ENCODE data around the gene EPB41L4A.

EPB41L4A gene

GRCh38 chr5:112270299-112271293 lies 148.5 kb downstream of the EPB41L4A start:
- no peak for DNase-seq (ENCODE audit: low spot score)
- Histone ChIP-seq H3K27ac (no peak overlapping the region), H3K4me3 (no peak overlapping the region)
- no peak for TF ChIP-seq CTCF (IDR thresholded peaks at IDR 0.05)

GRCh38 chr5:112267231-112267630 lies 151.8 kb downstream of the EPB41L4A start:
- no peak overlapping the region for H3K4me3 ChIP-seq
- no peak for DNase-seq (ENCODE audit: low spot score)
- no peak for TF ChIP-seq CTCF (IDR thresholded peaks at IDR 0.05)
- no peak overlapping the region for H3K27ac ChIP-seq

- no peak for DNase-seq (ENCODE audit: low spot score)
- Histone ChIP-seq H3K4me3 (no peak overlapping the region), H3K27ac (no peak overlapping the region)
- TF ChIP-seq CTCF (IDR thresholded peaks at IDR 0.05), result no peak
These were observed 154.4 kb downstream of the EPB41L4A start for GRCh38 chr5:112264666-112265065.

- no peak overlapping the region for H3K27ac ChIP-seq
- no peak for TF ChIP-seq CTCF (IDR thresholded peaks at IDR 0.05)
- no peak for DNase-seq (ENCODE audit: low spot score)
- no peak overlapping the region for H3K4me3 ChIP-seq
These were observed 154.9 kb downstream of the EPB41L4A start for GRCh38 chr5:112264151-112264550.

GRCh38 chr5:112263469-112263868 lies 155.6 kb downstream of the EPB41L4A start:
- Histone ChIP-seq H3K27ac (no peak overlapping the region), H3K4me3 (no peak overlapping the region)
- no peak for TF ChIP-seq CTCF (IDR thresholded peaks at IDR 0.05)
- DNase-seq (ENCODE audit: low spot score), result no peak

- Histone ChIP-seq H3K27ac (no peak overlapping the region), H3K4me3 (no peak overlapping the region)
- TF ChIP-seq CTCF (IDR thresholded peaks at IDR 0.05), result no peak
- no peak for DNase-seq (ENCODE audit: low spot score)
These were observed 160.5 kb downstream of the EPB41L4A start for GRCh38 chr5:112258571-112258970.

- Histone ChIP-seq H3K4me3 (no peak overlapping the region), H3K27ac (no peak overlapping the region)
- TF ChIP-seq CTCF (IDR thresholded peaks at IDR 0.05), result no peak
- DNase-seq (ENCODE audit: low spot score), result no peak
These were observed 161.1 kb downstream of the EPB41L4A start for GRCh38 chr5:112257976-112258375.

Measured in coronary artery (tissue), 2 donors.